Measurements from ENCODE around the gene COX19. TPM values are rescaled to one million over a fixed set of nuclear protein-coding genes. Genes with fewer than 3 reads are reported as not detected.
A peak's percentile ranks its signal among the peaks of the same experiment; 100 is the strongest.

The COX19 gene, protein sequence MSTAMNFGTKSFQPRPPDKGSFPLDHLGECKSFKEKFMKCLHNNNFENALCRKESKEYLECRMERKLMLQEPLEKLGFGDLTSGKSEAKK
- total RNA-seq = 12.7 and 13.1 TPM in 2 replicates
- long read RNA-seq, transcript COX19-201 (3 exons, 3,666 nt) = major isoform, 13 of 14 reads
- long read RNA-seq, partial matches to known transcripts = 0 of 14 reads
- long read RNA-seq, other reads (novel, unspliced or antisense) = 1 of 14 reads

DNA sequence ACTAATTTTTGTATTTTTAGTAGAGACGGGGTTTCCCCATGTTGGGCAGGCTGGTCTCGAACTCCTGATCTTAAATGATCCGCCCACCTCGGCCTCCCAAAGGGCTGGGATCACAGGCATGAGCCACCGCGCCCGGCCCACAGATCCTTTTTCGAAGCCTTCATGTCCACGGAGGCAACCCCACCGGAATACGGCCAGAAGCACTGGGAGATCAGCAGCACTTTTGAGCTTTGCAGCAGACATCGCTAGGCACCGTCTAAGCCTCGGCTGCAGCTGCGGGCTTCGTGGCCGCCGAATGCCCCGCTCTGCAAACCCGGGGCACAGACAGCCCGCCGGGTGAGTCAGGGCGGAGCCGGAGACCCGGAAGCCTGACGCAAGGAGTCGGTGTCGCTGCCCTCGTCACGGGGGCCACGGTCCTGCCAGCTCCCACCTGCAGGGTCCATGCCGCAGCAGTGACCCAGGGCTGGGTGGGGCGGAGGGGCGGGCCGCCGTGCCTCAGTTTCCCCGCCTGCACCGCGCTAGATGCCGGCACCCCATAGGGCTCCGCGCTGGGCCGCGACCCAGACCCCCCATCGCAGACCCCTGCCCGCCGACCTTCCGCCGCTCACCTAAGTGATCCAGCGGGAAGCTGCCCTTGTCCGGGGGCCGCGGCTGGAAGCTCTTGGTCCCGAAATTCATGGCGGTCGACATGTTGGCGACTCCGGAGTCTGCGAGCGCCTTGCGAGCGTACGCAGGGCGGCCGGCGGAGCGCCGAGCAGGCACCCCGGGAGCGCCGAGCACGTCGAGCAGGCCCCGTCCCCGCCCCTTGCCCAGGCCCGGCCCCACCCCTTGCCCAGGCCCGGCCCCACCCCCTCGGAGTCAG is at the start of gene COX19:
Gene COX19 (minus strand): TSS at position 730 of the 862 bp plus-strand sequence. CDS start 40 bp downstream, at position 690.
- Mint-ChIP-seq H3K4me1 (peaks cover 29% of the 10 kb centered on the region), H3K27ac (ENCODE audit: unreplicated experiment) (peak within 1 kb of the TSS; percentile 97), H3K4me3 (peak within 1 kb of the TSS; percentile 92), H3K36me3 (ENCODE audit: low read depth) (no peaks in the 10 kb centered on the region), H3K27me3 (ENCODE audit: low read depth) (peaks cover 2% of the 10 kb centered on the region), H3K9me3 (no peaks in the 10 kb centered on the region)
- peak; percentile 88 for DNase-seq (ENCODE audit: low read depth, low spot score)
- TF ChIP-seq, protein P1, sequence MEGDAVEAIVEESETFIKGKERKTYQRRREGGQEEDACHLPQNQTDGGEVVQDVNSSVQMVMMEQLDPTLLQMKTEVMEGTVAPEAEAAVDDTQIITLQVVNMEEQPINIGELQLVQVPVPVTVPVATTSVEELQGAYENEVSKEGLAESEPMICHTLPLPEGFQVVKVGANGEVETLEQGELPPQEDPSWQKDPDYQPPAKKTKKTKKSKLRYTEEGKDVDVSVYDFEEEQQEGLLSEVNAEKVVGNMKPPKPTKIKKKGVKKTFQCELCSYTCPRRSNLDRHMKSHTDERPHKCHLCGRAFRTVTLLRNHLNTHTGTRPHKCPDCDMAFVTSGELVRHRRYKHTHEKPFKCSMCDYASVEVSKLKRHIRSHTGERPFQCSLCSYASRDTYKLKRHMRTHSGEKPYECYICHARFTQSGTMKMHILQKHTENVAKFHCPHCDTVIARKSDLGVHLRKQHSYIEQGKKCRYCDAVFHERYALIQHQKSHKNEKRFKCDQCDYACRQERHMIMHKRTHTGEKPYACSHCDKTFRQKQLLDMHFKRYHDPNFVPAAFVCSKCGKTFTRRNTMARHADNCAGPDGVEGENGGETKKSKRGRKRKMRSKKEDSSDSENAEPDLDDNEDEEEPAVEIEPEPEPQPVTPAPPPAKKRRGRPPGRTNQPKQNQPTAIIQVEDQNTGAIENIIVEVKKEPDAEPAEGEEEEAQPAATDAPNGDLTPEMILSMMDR (conservative IDR thresholded peaks at IDR 0.05) = no peak

DNA sequence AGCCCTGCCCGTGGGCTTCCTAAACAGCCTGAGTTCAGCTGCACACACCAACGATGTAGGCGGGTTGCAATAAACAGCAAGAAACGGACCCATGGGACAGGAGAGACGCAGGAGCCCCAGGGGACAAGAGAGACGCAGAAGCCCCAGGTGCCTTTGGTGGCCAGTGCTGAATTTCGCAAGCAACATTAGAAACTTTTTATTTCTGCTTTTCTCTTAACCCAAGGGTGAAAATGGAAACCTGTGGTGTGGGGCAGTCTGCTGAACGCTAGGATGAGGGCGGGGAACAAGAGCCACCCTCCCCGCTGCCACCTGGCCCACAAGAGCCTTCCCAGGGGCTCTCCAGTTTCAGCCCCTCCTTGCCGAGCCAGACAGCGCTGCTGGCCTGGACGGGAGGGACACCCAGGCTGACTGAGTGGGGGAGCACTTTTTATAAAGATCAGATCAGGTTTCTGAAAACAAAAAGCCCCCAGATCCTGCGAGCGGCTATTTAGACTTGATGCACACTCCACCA is 49.0 kb upstream of the COX19 start:
- TF ChIP-seq, protein P1 (conservative IDR thresholded peaks at IDR 0.05) = no peak
- H3K4me3 Mint-ChIP-seq = peak overlapping the region; percentile 41
- H3K27ac Mint-ChIP-seq (ENCODE audit: unreplicated experiment) = no peak overlapping the region
- peaks cover 2% of the 10 kb centered on the region for H3K27me3 Mint-ChIP-seq (ENCODE audit: low read depth)
- no peaks in the 10 kb centered on the region for H3K9me3 Mint-ChIP-seq
- no peak for DNase-seq (ENCODE audit: low read depth, low spot score)
- peaks cover 20% of the 10 kb centered on the region for H3K4me1 Mint-ChIP-seq
- peaks cover 15% of the 10 kb centered on the region for H3K36me3 Mint-ChIP-seq (ENCODE audit: low read depth)

DNA sequence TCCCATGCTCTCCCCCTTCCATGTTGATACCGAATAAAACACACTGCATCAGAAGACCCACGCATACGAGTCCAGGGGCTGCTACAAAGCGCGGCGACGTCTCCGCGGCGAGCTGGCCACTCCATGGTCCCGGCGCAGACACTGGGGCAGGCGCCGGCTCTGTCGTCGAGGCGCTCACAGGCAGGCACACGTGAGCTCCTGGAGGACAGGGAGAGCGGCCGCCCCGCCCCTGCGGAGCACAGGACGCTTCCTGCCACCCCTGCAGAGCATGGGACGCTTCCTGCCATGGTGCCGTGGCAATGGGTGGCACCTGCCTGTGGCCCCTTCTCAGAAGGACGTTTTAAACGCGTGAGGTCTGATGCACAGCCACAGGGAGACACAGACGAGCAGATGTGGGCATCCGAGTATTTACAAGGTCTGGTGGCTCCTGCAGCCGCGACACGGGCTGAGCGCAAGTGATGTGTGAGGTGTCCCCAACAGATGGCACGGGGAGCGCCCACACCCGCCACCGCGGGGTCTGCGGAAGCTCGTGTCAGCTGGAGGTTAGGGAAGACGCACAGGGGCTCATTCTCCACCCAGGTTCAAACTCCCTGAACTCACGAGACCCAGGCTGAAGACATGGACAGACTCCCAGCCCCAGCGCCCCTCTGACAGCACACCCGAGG is 47.6 kb upstream of the COX19 start:
- Mint-ChIP-seq H3K9me3 (no peaks in the 10 kb centered on the region), H3K27ac (ENCODE audit: unreplicated experiment) (no peak overlapping the region), H3K36me3 (ENCODE audit: low read depth) (peaks cover 15% of the 10 kb centered on the region), H3K4me3 (no peak overlapping the region), H3K4me1 (peaks cover 14% of the 10 kb centered on the region), H3K27me3 (ENCODE audit: low read depth) (peaks cover 2% of the 10 kb centered on the region)
- DNase-seq (ENCODE audit: low read depth, low spot score) = no peak
- TF ChIP-seq, protein P1 (conservative IDR thresholded peaks at IDR 0.05) = no peak

DNA sequence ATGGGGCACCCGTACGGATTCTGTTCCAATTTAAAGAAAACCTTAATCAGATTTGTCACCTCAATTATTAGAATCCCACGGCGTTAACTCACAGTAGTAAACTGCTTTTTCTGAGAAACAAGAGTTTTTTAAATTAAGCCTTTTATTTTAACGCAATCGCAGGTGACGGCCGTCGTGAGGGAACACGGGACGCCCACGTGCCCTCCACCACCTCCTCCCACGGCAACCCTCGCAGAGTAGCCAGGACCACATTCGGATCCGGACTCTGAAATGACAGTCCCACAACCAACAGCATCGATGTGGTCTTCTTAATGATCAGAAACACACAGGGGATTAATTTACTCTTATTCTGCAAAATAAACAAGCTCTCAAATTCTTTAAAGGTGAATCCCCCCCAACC is 47.0 kb upstream of the COX19 start:
- no peak overlapping the region for H3K4me3 Mint-ChIP-seq

DNA sequence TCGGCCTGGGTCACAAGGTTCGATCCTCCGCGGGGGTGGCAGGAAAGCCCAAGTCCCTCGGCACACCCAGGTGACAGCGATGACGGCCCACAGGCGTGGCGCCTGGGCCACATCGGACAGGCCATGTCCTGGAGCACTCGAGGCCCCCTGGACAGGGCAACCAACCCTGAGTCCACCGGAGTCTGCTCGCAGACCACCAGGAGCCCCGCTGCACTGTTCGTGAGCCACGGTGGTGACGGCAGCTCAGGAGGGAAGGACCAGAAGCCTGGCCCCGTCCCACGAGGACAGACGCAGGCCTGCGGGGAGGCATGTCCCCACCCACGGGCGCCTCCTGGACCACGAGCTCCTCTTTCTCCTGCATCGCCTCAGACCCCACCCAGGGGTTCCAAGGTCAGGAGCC is 46.6 kb upstream of the COX19 start:
- TF ChIP-seq, protein P1 (conservative IDR thresholded peaks at IDR 0.05) = no peak
- no peak for DNase-seq (ENCODE audit: low read depth, low spot score)
- Mint-ChIP-seq H3K27me3 (ENCODE audit: low read depth) (no peaks in the 10 kb centered on the region), H3K27ac (ENCODE audit: unreplicated experiment) (no peak overlapping the region), H3K9me3 (no peaks in the 10 kb centered on the region), H3K4me1 (peaks cover 8% of the 10 kb centered on the region), H3K4me3 (no peak overlapping the region), H3K36me3 (ENCODE audit: low read depth) (peaks cover 15% of the 10 kb centered on the region)

More for the DNA sequence above, 47.0 kb upstream of the COX19 start:
- peaks cover 12% of the 10 kb centered on the region for H3K4me1 Mint-ChIP-seq
- peaks cover 15% of the 10 kb centered on the region for H3K36me3 Mint-ChIP-seq (ENCODE audit: low read depth)
- DNase-seq (ENCODE audit: low read depth, low spot score) = no peak
- TF ChIP-seq, protein P1 (conservative IDR thresholded peaks at IDR 0.05) = no peak
- H3K9me3 Mint-ChIP-seq = no peaks in the 10 kb centered on the region
- H3K27ac Mint-ChIP-seq (ENCODE audit: unreplicated experiment) = no peak overlapping the region
- peaks cover under 1% of the 10 kb centered on the region for H3K27me3 Mint-ChIP-seq (ENCODE audit: low read depth)
